K562 (cell line): ENCODE results near the gene AKT1S1. TPM values are rescaled to one million over a fixed set of nuclear protein-coding genes. Genes with fewer than 3 reads are reported as not detected.
A peak's percentile ranks its signal among the peaks of the same experiment; 100 is the strongest.

Experiments
- CBX8 ChIP-seq: fragments of 200-600 bp; sonication (generic); IDR thresholded peaks from 2 replicates; pipeline ENCODE4 v1.6.1; 2012; ENCODE audit warnings: borderline replicate concordance, mixed run types, low read depth, mild to moderate bottlenecking, moderate library complexity, mixed read lengths, low read length, control low read depth, inconsistent platforms; ENCODE audit not compliant: poor library complexity, severe bottlenecking; ENCODE audit errors: extremely low read depth
- CREM ChIP-seq: IDR thresholded peaks from 2 replicates; pipeline ENCODE4 v1.6.1; 2014; ENCODE audit warnings: antibody characterized with exemption, low read depth
- EHMT2 ChIP-seq: fragments of 450-650 bp; IDR thresholded peaks from 2 replicates; pipeline ENCODE4 v1.6.1; 2018; ENCODE audit warnings: antibody characterized with exemption
- ETV5 ChIP-seq: sonication (generic); formaldehyde crosslinking; IDR thresholded peaks from 2 replicates; pipeline ENCODE4 v1.4.0; 2020; ENCODE audit warnings: low read depth, mild to moderate bottlenecking, missing genetic modification reagents
- EWSR1 ChIP-seq: fragments of 450-650 bp; IDR thresholded peaks from 2 replicates; pipeline ENCODE4 v1.6.1; 2018; ENCODE audit warnings: borderline replicate concordance, mild to moderate bottlenecking, low read depth, moderate library complexity; ENCODE audit not compliant: partially characterized antibody
- GABPB1 ChIP-seq: sonication (generic); formaldehyde crosslinking; IDR thresholded peaks from 2 replicates; pipeline ENCODE4 v1.8.0; 2022; ENCODE audit warnings: mild to moderate bottlenecking, missing genetic modification reagents
- HDAC3 ChIP-seq: fragments of 450-650 bp; IDR thresholded peaks from 2 replicates; pipeline ENCODE4 v1.6.1; 2018; ENCODE audit warnings: borderline replicate concordance, mild to moderate bottlenecking, moderate library complexity; ENCODE audit not compliant: partially characterized antibody
- HNRNPK ChIP-seq: fragments of 200-400 bp; formaldehyde crosslinking; IDR thresholded peaks from one replicate; pipeline ENCODE4 v1.6.1; 2018; ENCODE audit warnings: mild to moderate bottlenecking, low read depth, low read length; ENCODE audit not compliant: poor library complexity, severe bottlenecking
- RBM15 ChIP-seq: fragments of 200-400 bp; formaldehyde crosslinking; IDR thresholded peaks from 2 replicates; pipeline ENCODE4 v1.6.1; 2018; ENCODE audit warnings: mild to moderate bottlenecking, low read length, moderate library complexity; ENCODE audit not compliant: insufficient read depth
- TFAM ChIP-seq: fragments of 250-450 bp; sonication (Bioruptor Pico); conservative IDR thresholded peaks from 2 replicates; pipeline ENCODE4 v1.5.0; 2021; ENCODE audit warnings: mild to moderate bottlenecking, moderate library complexity
- ZNF354B ChIP-seq: fragments of 250-450 bp; sonication (Bioruptor Pico); IDR thresholded peaks from 2 replicates; pipeline ENCODE4 v1.4.0; 2020
- polyA plus RNA-seq, 8 experiments: library from polyadenylated mRNA; depleted of rRNA in 4 of 8; stranded (reverse) in 5 of 8; unstranded in 3 of 8; fragments of >200 nt; fragmentation: Nextera tagmentation in 2 of 8; fragmentation: Illumina TruSeq in 1 of 8; extraction: Ambion mirVana in 2 of 8; extraction: Trizol in 1 of 8; gene quantifications; 2 replicates each; pipeline versions ENCODE4 v1.2.1 to v1.2.3, GENCODE V29; 2011 to 2014; ENCODE audit warnings: inconsistent platforms in 1 of 8, missing spikeins in 1 of 8
- total RNA-seq, 7 experiments: library from RNA; depleted of rRNA in 6 of 7; stranded (reverse); fragments of >200 nt in 6 of 7; fragmentation: Illumina TruSeq in 2 of 7; extraction: Trizol in 2 of 7; gene quantifications; 2 replicates each; pipeline versions ENCODE4 v1.2.1 to v1.2.3, GENCODE V29; 2011 to 2021; ENCODE audit warnings: low replicate concordance in 1 of 7
- TF ChIP-seq, protein P1 (sequence below): fragments of 250-450 bp; sonication (Bioruptor Pico); IDR thresholded peaks from 2 replicates; pipeline ENCODE4 v1.5.0; 2021
- TF ChIP-seq, protein P2 (sequence below): fragments of 250-450 bp; sonication (Bioruptor Pico); IDR thresholded peaks from 2 replicates; pipeline ENCODE4 v1.4.0; 2020
- TF ChIP-seq, protein P3 (sequence below): sonication (generic); formaldehyde crosslinking; IDR thresholded peaks from 2 replicates; pipeline ENCODE4 v1.8.1; 2023; ENCODE audit warnings: mild to moderate bottlenecking, missing genetic modification reagents
- TF ChIP-seq, protein P4 (sequence below), 2 experiments: fragments of 450-650 bp in 1 of 2; IDR thresholded peaks; 2 replicates each; pipeline ENCODE4 v1.6.1; 2011 to 2017; ENCODE audit warnings: low read depth in 2 of 2, antibody characterized with exemption in 1 of 2, borderline replicate concordance in 1 of 2, low read length in 1 of 2, mild to moderate bottlenecking in 1 of 2, mixed read lengths in 1 of 2; ENCODE audit not compliant: control insufficient read depth in 1 of 2

The AKT1S1 gene
- total and polyA plus RNA-seq, 9 of the 15 experiments (the other 6 are each of a cell fraction or from before 2014, with no cell fraction given) = 1.2 to 50.3 (median 17.1) TPM

DNA sequence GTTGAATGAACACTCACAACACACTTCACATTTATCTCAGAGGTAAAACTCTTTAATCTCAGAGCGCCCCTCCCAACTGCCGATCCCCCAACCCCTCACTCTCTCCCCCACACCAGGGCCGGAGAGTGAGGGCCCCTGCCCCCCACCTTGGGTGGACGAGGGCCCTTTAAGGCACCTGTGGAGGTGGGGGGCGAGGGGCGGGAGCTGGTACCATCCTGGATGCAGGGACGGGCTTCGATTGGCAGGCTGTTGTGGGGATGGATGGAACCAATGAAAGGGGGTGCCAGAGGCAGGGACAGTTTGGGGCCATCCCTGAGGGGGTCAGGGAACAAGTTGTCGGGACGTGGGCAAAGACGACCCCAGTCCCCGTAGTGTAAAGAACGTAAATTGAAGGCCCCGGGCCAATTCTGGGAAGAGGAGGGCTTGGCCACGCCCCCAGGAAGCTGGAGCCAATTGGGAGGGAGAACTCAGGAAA, 8.1 kb downstream of the AKT1S1 start (continued):
- TF ChIP-seq, protein P1, sequence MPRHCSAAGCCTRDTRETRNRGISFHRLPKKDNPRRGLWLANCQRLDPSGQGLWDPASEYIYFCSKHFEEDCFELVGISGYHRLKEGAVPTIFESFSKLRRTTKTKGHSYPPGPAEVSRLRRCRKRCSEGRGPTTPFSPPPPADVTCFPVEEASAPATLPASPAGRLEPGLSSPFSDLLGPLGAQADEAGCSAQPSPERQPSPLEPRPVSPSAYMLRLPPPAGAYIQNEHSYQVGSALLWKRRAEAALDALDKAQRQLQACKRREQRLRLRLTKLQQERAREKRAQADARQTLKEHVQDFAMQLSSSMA = no peak
- TF ChIP-seq TFAM (CRISPR knock-in tag) = no peak
- TF ChIP-seq, protein P2, sequence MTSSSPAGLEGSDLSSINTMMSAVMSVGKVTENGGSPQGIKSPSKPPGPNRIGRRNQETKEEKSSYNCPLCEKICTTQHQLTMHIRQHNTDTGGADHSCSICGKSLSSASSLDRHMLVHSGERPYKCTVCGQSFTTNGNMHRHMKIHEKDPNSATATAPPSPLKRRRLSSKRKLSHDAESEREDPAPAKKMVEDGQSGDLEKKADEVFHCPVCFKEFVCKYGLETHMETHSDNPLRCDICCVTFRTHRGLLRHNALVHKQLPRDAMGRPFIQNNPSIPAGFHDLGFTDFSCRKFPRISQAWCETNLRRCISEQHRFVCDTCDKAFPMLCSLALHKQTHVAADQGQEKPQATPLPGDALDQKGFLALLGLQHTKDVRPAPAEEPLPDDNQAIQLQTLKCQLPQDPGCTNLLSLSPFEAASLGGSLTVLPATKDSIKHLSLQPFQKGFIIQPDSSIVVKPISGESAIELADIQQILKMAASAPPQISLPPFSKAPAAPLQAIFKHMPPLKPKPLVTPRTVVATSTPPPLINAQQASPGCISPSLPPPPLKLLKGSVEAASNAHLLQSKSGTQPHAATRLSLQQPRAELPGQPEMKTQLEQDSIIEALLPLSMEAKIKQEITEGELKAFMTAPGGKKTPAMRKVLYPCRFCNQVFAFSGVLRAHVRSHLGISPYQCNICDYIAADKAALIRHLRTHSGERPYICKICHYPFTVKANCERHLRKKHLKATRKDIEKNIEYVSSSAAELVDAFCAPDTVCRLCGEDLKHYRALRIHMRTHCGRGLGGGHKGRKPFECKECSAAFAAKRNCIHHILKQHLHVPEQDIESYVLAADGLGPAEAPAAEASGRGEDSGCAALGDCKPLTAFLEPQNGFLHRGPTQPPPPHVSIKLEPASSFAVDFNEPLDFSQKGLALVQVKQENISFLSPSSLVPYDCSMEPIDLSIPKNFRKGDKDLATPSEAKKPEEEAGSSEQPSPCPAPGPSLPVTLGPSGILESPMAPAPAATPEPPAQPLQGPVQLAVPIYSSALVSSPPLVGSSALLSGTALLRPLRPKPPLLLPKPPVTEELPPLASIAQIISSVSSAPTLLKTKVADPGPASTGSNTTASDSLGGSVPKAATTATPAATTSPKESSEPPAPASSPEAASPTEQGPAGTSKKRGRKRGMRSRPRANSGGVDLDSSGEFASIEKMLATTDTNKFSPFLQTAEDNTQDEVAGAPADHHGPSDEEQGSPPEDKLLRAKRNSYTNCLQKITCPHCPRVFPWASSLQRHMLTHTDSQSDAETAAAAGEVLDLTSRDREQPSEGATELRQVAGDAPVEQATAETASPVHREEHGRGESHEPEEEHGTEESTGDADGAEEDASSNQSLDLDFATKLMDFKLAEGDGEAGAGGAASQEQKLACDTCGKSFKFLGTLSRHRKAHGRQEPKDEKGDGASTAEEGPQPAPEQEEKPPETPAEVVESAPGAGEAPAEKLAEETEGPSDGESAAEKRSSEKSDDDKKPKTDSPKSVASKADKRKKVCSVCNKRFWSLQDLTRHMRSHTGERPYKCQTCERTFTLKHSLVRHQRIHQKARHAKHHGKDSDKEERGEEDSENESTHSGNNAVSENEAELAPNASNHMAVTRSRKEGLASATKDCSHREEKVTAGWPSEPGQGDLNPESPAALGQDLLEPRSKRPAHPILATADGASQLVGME = peak; percentile 74; the same call in 1 of the 2 replicates
- no peak for TF ChIP-seq CBX8
- no peak for TF ChIP-seq EHMT2
- TF ChIP-seq HDAC3 = no peak
- no peak for TF ChIP-seq ETV5 (CRISPR knock-in tag)
- no peak for TF ChIP-seq EWSR1
- TF ChIP-seq, protein P3, sequence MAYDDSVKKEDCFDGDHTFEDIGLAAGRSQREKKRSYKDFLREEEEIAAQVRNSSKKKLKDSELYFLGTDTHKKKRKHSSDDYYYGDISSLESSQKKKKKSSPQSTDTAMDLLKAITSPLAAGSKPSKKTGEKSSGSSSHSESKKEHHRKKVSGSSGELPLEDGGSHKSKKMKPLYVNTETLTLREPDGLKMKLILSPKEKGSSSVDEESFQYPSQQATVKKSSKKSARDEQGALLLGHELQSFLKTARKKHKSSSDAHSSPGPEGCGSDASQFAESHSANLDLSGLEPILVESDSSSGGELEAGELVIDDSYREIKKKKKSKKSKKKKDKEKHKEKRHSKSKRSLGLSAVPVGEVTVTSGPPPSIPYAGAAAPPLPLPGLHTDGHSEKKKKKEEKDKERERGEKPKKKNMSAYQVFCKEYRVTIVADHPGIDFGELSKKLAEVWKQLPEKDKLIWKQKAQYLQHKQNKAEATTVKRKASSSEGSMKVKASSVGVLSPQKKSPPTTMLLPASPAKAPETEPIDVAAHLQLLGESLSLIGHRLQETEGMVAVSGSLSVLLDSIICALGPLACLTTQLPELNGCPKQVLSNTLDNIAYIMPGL (CRISPR knock-in tag) = no peak
- TF ChIP-seq HNRNPK = no peak
- TF ChIP-seq, protein P4, sequence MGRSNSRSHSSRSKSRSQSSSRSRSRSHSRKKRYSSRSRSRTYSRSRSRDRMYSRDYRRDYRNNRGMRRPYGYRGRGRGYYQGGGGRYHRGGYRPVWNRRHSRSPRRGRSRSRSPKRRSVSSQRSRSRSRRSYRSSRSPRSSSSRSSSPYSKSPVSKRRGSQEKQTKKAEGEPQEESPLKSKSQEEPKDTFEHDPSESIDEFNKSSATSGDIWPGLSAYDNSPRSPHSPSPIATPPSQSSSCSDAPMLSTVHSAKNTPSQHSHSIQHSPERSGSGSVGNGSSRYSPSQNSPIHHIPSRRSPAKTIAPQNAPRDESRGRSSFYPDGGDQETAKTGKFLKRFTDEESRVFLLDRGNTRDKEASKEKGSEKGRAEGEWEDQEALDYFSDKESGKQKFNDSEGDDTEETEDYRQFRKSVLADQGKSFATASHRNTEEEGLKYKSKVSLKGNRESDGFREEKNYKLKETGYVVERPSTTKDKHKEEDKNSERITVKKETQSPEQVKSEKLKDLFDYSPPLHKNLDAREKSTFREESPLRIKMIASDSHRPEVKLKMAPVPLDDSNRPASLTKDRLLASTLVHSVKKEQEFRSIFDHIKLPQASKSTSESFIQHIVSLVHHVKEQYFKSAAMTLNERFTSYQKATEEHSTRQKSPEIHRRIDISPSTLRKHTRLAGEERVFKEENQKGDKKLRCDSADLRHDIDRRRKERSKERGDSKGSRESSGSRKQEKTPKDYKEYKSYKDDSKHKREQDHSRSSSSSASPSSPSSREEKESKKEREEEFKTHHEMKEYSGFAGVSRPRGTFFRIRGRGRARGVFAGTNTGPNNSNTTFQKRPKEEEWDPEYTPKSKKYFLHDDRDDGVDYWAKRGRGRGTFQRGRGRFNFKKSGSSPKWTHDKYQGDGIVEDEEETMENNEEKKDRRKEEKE (IDR thresholded peaks at IDR 0.05; ENCODE audit: borderline replicate concordance in 1 of 2, control insufficient read depth in 1 of 2, low read depth in 2 of 2, low read length in 1 of 2) = no peak
- no peak for TF ChIP-seq RBM15
- TF ChIP-seq ZNF354B (CRISPR knock-in tag) = no peak
- no peak for TF ChIP-seq GABPB1 (CRISPR knock-in tag)
- TF ChIP-seq CREM = no peak
